HG03432 (cell line): Measurements from ENCODE around the gene XIRP1.
A peak's percentile ranks its signal among the peaks of the same experiment; 100 is the strongest.
"Not testable (repeated sequence)": the region's sequence is repeated elsewhere in the genome, so short reads cannot be mapped to it uniquely, and the experiment has no call there.

Source experiments
- ATAC-seq: cut with Tn5 transposase; IDR thresholded peaks from one replicate; pipeline ENCODE4 v1.9.1; 2021; ENCODE audit warnings: mild to moderate bottlenecking, moderate library complexity; ENCODE audit not compliant: unreplicated experiment

The XIRP1 gene

GRCh38 chr3:39192490-39193092 is at the start of gene XIRP1:
Gene XIRP1, minus strand, starts transcription at chr3:39192595. Its CDS starts 3,150 bp downstream, at chr3:39189445.
- ATAC-seq = peak; percentile 60

DNA sequence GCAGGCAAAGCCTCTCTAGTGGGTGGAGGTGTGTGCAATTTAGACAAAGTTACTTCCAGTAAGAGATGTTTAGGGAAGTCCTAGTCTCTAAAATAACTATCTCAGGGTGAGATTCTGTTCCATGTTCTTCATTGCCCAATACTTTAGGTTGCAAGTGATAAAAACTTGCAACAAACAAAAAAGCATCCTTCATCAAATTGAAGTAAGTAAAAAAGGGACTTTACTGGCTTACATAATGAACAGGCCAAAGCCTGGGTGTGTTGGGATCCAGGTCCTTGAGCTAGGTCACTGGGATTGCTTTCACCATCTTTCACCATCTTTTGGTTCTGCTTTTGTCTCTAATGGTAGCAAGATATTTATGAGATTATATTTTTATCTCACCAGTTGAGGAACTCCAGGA is 49.2 kb upstream of the XIRP1 start:
- ATAC-seq = no peak

DNA sequence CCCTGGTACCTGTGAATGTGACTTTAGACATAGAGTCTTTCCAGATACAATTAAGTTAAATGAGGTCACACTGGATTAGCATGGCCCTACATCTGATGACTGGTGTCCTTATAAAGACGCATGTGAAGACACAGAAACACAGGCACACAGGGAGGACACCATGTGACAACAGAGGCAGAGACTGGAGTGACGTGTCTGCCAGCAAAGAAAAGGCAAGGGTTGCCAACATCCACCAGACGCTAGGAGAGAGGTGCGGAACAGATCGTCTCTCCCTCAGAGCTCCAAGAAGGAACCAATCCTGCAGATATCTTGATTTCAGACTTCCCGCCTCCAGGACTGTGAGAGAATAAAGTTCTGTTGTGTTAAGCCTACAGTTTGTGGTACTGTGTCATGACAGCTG is 44.6 kb upstream of the XIRP1 start:
- no peak for ATAC-seq

DNA sequence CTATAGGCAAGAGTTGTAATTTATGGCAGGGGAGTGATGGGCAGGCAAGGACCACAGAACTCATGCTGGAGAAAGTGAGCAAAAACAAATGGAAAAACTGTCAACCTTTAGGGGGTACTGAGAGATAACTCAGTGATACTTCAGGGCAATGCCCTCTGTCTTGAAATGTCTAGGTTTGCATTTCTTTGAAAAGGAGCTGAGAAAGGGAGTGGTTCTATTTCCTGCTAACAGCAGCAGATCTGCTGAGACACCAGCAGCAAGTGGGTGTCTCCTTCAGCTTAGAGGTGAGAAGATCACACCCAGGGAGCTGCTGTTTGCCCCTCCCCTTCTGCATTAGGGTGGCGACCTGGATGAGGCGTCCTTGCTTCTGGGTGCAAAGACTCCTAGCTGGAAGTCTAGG is 42.3 kb upstream of the XIRP1 start:
- no peak for ATAC-seq

GRCh38 chr3:39232859-39233258 is 40.5 kb upstream of the XIRP1 start:
- ATAC-seq = no peak

DNA sequence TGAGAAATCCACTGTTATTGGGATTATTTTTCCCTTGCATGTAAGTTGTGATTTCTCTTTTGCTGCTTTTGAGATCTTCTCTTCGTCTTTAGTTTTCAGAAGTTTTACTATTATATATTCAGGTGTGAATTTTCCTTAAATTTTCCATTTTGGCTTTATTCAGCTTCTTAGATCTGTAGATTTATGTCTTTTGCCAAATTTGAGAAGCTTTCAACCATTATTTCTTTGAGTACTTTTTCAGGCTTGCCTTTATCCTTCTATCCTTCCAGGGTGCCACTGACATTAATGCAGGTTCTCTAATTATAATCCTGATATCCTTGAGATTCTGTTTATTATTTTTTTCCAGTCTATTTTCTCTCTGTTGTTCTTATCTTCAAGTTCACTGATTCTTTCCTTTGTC is 38.1 kb upstream of the XIRP1 start:
- ATAC-seq = no peak

DNA sequence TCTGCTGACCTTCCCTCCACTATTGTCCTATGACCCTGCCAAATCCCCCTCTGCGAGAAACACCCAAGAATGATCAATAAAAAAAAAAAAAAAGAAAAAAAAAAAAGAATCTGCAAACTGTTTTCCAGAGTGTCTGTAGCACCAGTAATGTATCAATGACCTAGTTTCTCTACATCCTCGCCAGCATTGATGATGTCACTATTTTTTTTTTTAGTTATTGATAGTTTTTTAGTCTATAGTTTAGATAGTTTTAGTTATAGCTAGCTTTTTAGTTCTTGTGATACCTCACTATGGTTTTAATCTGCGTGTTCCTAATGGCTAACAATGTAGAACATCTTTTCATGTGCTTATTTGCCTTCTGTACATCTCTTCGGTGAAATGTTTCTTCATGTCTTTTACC is 36.1 kb upstream of the XIRP1 start:
- no peak for ATAC-seq

GRCh38 chr3:39227596-39227995 is 35.2 kb upstream of the XIRP1 start:
- ATAC-seq = not testable (repeated sequence)

- peak; percentile 72 for ATAC-seq
Measured at GRCh38 chr3:39226106-39226741, 33.8 kb upstream of the XIRP1 start.

- no peak for ATAC-seq
Measured at GRCh38 chr3:39224288-39224687, 31.9 kb upstream of the XIRP1 start.

GRCh38 chr3:39222939-39223338 is 30.5 kb upstream of the XIRP1 start:
- no peak for ATAC-seq

DNA sequence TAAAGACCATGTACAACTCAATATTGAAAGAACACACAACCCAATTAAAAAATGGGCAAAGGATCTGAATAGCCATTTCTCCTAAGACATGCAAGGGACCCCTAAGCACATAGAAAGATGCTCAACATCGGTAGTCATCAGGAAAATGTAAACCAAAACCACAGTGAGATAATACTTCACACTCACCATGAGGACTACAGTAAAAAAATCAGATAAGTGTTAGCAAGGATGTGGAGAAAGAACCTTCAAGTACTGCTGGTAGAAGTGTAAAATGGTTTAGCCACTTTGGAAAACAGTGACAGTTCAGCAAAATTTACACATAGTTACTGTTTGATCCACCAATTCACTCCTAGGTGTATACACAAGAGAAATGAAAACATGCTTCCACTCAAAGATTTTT is 30.1 kb upstream of the XIRP1 start:
- ATAC-seq = no peak

- ATAC-seq = no peak
Measured at GRCh38 chr3:39221141-39221530, 28.7 kb upstream of the XIRP1 start.

DNA sequence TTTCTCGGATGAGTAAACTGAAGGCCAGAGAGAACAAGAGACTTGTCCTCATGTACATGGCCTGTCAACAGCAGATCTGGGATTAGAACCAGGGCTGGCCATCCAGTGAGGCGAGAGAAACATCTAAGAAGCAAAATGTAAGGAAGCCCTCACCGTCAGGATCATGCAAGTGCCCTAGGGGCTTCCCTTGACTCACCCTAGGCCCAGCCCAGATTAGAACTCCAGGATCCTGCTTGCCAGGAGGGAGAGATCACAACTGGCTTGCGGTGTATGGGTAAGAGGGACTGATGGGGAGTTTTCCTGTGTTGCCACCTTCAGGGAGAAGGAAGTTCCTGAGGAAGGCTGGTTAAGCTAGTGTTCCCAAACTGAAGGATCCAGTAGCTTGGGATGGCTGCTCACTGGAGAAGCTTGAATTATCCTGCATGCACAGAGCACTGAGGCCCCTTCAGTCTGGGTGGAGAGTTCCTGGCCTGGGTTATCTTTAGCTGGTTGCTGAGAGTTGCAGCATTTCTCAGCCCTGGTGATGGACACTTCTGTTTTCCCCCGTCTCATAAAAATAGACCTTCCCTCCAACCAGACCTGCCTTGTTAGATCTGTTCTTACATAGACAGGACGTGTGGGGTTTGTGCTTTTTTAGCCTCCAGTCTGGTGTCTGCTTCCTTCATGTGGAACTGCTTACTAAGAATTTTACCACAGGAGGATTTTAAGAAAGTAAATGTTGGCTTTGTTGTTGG is 28.2 kb upstream of the XIRP1 start:
- ATAC-seq = peak; percentile 40

DNA sequence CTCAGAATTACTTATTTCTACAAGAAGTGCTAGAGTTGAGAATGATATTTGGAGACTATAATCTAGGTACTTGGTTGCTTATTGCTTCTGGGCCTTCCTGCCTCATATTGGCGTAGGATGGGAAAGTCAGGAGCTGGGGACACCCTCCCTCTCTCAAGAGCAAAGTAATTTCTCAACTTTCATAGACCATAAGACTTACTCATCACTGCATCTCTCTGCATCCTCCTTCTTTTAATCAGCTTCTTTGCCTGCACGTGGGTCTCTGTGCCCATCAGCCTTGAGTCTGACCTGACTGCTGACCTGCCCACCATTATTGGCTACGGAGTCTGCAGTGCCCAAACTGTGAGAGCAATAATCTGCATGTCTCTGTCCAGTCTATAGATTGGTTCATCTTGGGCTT is 27.3 kb upstream of the XIRP1 start:
- ATAC-seq = no peak

GRCh38 chr3:39216176-39216790 is 23.9 kb upstream of the XIRP1 start:
- peak; percentile 97 for ATAC-seq

GRCh38 chr3:39213613-39214012 is 21.2 kb upstream of the XIRP1 start:
- ATAC-seq = no peak

DNA sequence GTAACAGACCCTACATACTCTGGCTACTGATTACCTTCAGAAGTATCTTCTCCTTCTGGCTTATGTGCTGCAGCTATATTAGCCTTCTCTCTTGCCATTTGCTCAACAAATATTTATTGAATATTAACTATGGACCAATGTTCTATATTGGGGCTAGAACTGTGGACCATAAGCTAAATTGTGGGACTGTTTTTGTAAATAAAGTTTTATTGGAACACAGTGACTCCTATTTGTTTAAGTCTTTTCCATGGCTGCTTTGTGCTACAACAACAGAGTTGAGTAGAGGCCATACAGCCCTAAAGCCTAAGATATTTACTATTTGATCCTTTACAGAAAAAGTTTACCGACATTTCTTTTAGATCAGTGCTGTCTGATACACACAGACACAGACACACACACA is 20.3 kb upstream of the XIRP1 start:
- ATAC-seq = no peak

- no peak for ATAC-seq
Measured at GRCh38 chr3:39211332-39212130, 19.1 kb upstream of the XIRP1 start.

- no peak for ATAC-seq
Measured at GRCh38 chr3:39210078-39210477, 17.7 kb upstream of the XIRP1 start.

GRCh38 chr3:39209329-39209970 is 17.1 kb upstream of the XIRP1 start:
- ATAC-seq = no peak
